Effector memory CD8-positive, alpha-beta T cell (primary cell): ENCODE measurements around the gene ABCA7.
A peak's percentile ranks its signal among the peaks of the same experiment; 100 is the strongest.

Source experiments
- ATAC-seq: fragments of 150-1000 bp; cut with Tn5 transposase; replicated peaks from 2 replicates; pipeline ENCODE4 v1.10.0; 2021; ENCODE audit warnings: mild to moderate bottlenecking, moderate library complexity
- DNase-seq, 3 experiments: peaks; one replicate each; pipeline ENCODE4 v3.0.0; 2021
- H3K27ac Mint-ChIP-seq, 2 donors: one replicate each; pipeline ENCODE4 v1.8.0; 2022; ENCODE audit warnings: mild to moderate bottlenecking in 2 of 2, mixed read lengths in 2 of 2, moderate library complexity in 2 of 2
- H3K27me3 Mint-ChIP-seq, 2 donors: one replicate each; pipeline ENCODE4 v1.8.0; 2022; ENCODE audit warnings: mixed read lengths in 2 of 2
- H3K36me3 Mint-ChIP-seq: one replicate; pipeline ENCODE4 v1.8.0; 2022; ENCODE audit warnings: mild to moderate bottlenecking, moderate library complexity, mixed read lengths; ENCODE audit not compliant: insufficient read depth
- H3K4me1 Mint-ChIP-seq, 2 donors: one replicate each; pipeline ENCODE4 v1.8.0; 2022; ENCODE audit warnings: low read depth in 2 of 2, mixed read lengths in 2 of 2
- H3K4me3 Mint-ChIP-seq, 2 donors: one replicate each; pipeline ENCODE4 v1.8.0; 2022; ENCODE audit warnings: mild to moderate bottlenecking in 2 of 2, mixed read lengths in 2 of 2, moderate library complexity in 2 of 2
- H3K9me3 Mint-ChIP-seq, 2 donors: one replicate each; pipeline ENCODE4 v1.8.0; 2022; ENCODE audit warnings: mixed read lengths in 2 of 2

ABCA7 gene

GRCh38 chr19:996051-996838 lies 43.7 kb upstream of the ABCA7 start:
- H3K27me3 Mint-ChIP-seq, result peaks cover 13 to 27% of the 10 kb centered on the region in 2 donors
- DNase-seq (peak; percentile 88 to 93 (median 93)), ATAC-seq (peak; percentile 89)
- peak overlapping the region; percentile 98 to 99 for H3K27ac Mint-ChIP-seq
- peak overlapping the region; percentile 79 to 85 for H3K4me3 Mint-ChIP-seq
- H3K9me3 Mint-ChIP-seq, result no peaks in the 10 kb centered on the region
- H3K36me3 Mint-ChIP-seq, result peaks cover 27% of the 10 kb centered on the region
- peaks cover 13% of the 10 kb centered on the region in 2 donors for H3K4me1 Mint-ChIP-seq

DNA sequence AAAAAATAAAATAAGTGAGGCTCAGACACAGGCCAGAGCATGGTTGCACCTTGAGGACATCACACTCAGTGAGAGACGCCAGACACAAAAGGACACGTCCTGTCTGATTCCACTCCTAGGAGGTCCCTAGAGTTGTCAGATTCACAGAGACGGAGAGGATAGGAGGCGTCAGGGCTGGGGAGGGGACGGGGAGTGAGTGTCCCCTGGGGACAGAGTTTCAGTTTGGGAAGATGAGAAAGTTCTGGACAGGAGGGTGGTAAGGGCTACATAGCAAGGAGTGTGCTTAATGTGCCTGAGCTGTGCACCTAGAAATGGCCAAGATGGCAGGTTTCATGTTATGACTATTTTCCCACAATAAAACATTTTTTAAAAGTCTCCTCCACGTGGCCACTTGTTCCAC lies 41.8 kb upstream of the ABCA7 start:
- Mint-ChIP-seq H3K27me3 (peaks cover 21 to 40% of the 10 kb centered on the region in 2 donors), H3K36me3 (peaks cover 23% of the 10 kb centered on the region), H3K4me1 (peaks cover 13 to 19% of the 10 kb centered on the region in 2 donors), H3K27ac (peak overlapping the region in 1 of 2 donors; percentile 82), H3K4me3 (peak overlapping the region in 1 of 2 donors; percentile 44), H3K9me3 (no peaks in the 10 kb centered on the region)
- ATAC-seq, result no peak
- no peak for DNase-seq

GRCh38 chr19:999379-999719 lies 40.6 kb upstream of the ABCA7 start:
- Mint-ChIP-seq H3K4me1 (peaks cover 13 to 19% of the 10 kb centered on the region in 2 donors), H3K27me3 (peaks cover 21 to 40% of the 10 kb centered on the region in 2 donors), H3K9me3 (no peaks in the 10 kb centered on the region), H3K36me3 (peaks cover 24% of the 10 kb centered on the region), H3K27ac (peak overlapping the region in 1 of 2 donors; percentile 18), H3K4me3 (peak overlapping the region; percentile 24 to 25)
- ATAC-seq (no peak), DNase-seq (no peak)

DNA sequence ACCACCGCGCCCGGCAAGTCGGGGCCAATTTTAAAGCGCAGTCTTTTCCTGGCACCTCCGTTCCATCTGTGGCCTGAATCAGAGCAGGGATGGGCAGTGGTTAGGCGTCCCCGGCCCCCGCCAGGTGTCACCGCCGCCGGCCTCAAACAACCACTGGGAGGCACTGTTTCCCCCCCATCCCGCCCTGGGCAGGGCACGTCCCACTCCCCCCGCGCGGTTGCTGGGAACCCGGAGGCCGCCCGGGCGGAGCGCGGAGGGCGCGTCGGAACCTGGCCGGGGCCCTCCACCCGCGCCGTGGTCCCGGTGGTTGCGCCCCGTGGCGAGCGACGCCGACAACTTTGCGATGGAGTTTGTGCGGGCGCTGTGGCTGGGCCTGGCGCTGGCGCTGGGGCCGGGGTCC lies 39.8 kb upstream of the ABCA7 start, which contains the start of gene GRIN3B:
TSS of gene GRIN3B (plus strand) at position 325 of the 400 bp plus-strand sequence. CDS start at position 344, 19 bp downstream.
- H3K4me1 Mint-ChIP-seq, result peaks cover 13 to 19% of the 10 kb centered on the region in 2 donors
- H3K9me3 Mint-ChIP-seq, result no peaks in the 10 kb centered on the region
- H3K36me3 Mint-ChIP-seq, result peaks cover 24% of the 10 kb centered on the region
- H3K27me3 Mint-ChIP-seq, result peaks cover 21 to 40% of the 10 kb centered on the region in 2 donors
- H3K27ac Mint-ChIP-seq, result peak within 1 kb of the TSS in 1 of 2 donors; percentile 18
- no peak for ATAC-seq
- DNase-seq, result peak; percentile 41 to 49 (median 44)
- H3K4me3 Mint-ChIP-seq, result peak within 1 kb of the TSS; percentile 54 to 59

- H3K4me3 Mint-ChIP-seq, result peak overlapping the region; percentile 54 to 59
- peaks cover 21 to 40% of the 10 kb centered on the region in 2 donors for H3K27me3 Mint-ChIP-seq
- no peaks in the 10 kb centered on the region for H3K9me3 Mint-ChIP-seq
- no peak for ATAC-seq
- H3K36me3 Mint-ChIP-seq, result peaks cover 24% of the 10 kb centered on the region
- H3K4me1 Mint-ChIP-seq, result peaks cover 13 to 19% of the 10 kb centered on the region in 2 donors
- DNase-seq, result no peak
- no peak overlapping the region for H3K27ac Mint-ChIP-seq
Measured at GRCh38 chr19:1000591-1001537, 39.0 kb upstream of the ABCA7 start.

GRCh38 chr19:1001538-1002166 lies 38.3 kb upstream of the ABCA7 start:
- Mint-ChIP-seq H3K27ac (no peak overlapping the region), H3K9me3 (no peaks in the 10 kb centered on the region), H3K36me3 (peaks cover 19% of the 10 kb centered on the region), H3K4me1 (peaks cover 9 to 15% of the 10 kb centered on the region in 2 donors), H3K27me3 (peaks cover 21 to 40% of the 10 kb centered on the region in 2 donors), H3K4me3 (peak overlapping the region; percentile 54 to 59)
- DNase-seq (peak; percentile 74 to 76 (median 74)), ATAC-seq (peak; percentile 61)

DNA sequence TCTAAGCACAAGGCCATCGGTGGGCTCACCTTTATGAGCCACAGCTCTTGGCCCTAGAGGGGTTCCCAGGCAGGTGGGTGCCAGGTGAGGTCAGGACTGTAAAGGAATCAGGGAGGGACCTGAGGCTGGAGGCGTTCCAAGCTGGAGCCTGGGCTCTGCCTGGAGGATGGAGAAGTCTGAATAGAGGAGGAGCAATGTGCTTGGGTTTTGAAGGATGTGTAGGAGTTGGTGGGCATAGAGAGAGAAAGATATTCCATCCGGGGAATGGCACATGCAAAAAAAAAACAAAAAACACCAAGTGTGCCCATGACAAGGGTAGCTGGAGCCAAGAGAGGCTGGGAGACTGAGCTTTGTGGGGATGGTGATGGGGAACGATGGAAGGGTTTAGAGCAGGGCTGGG lies 37.3 kb upstream of the ABCA7 start:
- Mint-ChIP-seq H3K36me3 (peaks cover 24% of the 10 kb centered on the region), H3K4me3 (no peak overlapping the region), H3K9me3 (no peaks in the 10 kb centered on the region), H3K27ac (no peak overlapping the region), H3K27me3 (peaks cover 21 to 40% of the 10 kb centered on the region in 2 donors), H3K4me1 (peaks cover 6 to 15% of the 10 kb centered on the region in 2 donors)
- DNase-seq (no peak), ATAC-seq (no peak)

DNA sequence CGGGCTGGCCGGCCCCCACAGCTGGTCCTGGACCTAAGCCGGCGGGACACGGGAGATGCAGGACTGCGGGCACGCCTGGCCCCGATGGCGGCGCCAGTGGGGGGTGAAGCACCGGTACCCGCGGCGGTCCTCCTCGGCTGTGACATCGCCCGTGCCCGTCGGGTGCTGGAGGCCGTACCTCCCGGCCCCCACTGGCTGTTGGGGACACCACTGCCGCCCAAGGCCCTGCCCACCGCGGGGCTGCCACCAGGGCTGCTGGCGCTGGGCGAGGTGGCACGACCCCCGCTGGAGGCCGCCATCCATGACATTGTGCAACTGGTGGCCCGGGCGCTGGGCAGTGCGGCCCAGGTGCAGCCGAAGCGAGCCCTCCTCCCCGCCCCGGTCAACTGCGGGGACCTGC lies 36.6 kb upstream of the ABCA7 start:
- H3K9me3 Mint-ChIP-seq, result no peaks in the 10 kb centered on the region
- no peak overlapping the region for H3K27ac Mint-ChIP-seq
- no peak overlapping the region for H3K4me3 Mint-ChIP-seq
- ATAC-seq (no peak), DNase-seq (no peak)
- peaks cover 21 to 33% of the 10 kb centered on the region in 2 donors for H3K27me3 Mint-ChIP-seq
- H3K4me1 Mint-ChIP-seq, result peaks cover 6 to 15% of the 10 kb centered on the region in 2 donors
- H3K36me3 Mint-ChIP-seq, result peaks cover 26% of the 10 kb centered on the region

GRCh38 chr19:1004204-1004802 lies 35.6 kb upstream of the ABCA7 start:
- Mint-ChIP-seq H3K27me3 (peaks cover 14 to 22% of the 10 kb centered on the region in 2 donors), H3K27ac (no peak overlapping the region), H3K36me3 (peaks cover 23% of the 10 kb centered on the region), H3K4me3 (no peak overlapping the region), H3K9me3 (no peaks in the 10 kb centered on the region), H3K4me1 (peaks cover 4 to 15% of the 10 kb centered on the region in 2 donors)
- DNase-seq (no peak), ATAC-seq (no peak)

GRCh38 chr19:1004803-1005664 lies 34.9 kb upstream of the ABCA7 start:
- H3K27ac Mint-ChIP-seq, result no peak overlapping the region
- peaks cover 3 to 15% of the 10 kb centered on the region in 2 donors for H3K4me1 Mint-ChIP-seq
- peaks cover 28% of the 10 kb centered on the region for H3K36me3 Mint-ChIP-seq
- no peaks in the 10 kb centered on the region for H3K9me3 Mint-ChIP-seq
- ATAC-seq, result no peak
- no peak for DNase-seq
- no peak overlapping the region for H3K4me3 Mint-ChIP-seq
- H3K27me3 Mint-ChIP-seq, result peaks cover 11 to 18% of the 10 kb centered on the region in 2 donors

- H3K4me3 Mint-ChIP-seq, result no peak overlapping the region
- H3K27me3 Mint-ChIP-seq, result peaks cover 7 to 9% of the 10 kb centered on the region in 2 donors
- H3K4me1 Mint-ChIP-seq, result peaks cover 1 to 10% of the 10 kb centered on the region in 2 donors
- no peaks in the 10 kb centered on the region for H3K9me3 Mint-ChIP-seq
- peaks cover 32% of the 10 kb centered on the region for H3K36me3 Mint-ChIP-seq
- peak overlapping the region; percentile 76 to 81 for H3K27ac Mint-ChIP-seq
- DNase-seq (no peak), ATAC-seq (no peak)
Measured at GRCh38 chr19:1006711-1007398, 33.1 kb upstream of the ABCA7 start.
